NT2/D1 (cell line): ENCODE data around the gene PNMA8B.

Experiments used
- DNase-seq: peaks from one replicate; pipeline ENCODE4 v3.0.0-alpha.2; 2011; ENCODE audit warnings: low read depth, low spot score
- H3K27me3 ChIP-seq: 2 replicates; pipeline ENCODE4 v1.6.0; 2011; ENCODE audit warnings: mild to moderate bottlenecking; ENCODE audit not compliant: insufficient read length, insufficient read depth
- H3K36me3 ChIP-seq: 2 replicates; pipeline ENCODE4 v1.6.1; 2011; ENCODE audit warnings: mild to moderate bottlenecking, low read length, mixed read lengths; ENCODE audit not compliant: insufficient read depth, insufficient read length
- H3K4me1 ChIP-seq: 2 replicates; pipeline ENCODE4 v1.5.1; 2011; ENCODE audit not compliant: insufficient read depth, insufficient read length
- H3K4me3 ChIP-seq: 2 replicates; pipeline ENCODE4 v1.5.1; 2011; ENCODE audit warnings: low read depth; ENCODE audit not compliant: insufficient read length
- H3K9ac ChIP-seq: 2 replicates; pipeline ENCODE4 v1.6.0; 2011; ENCODE audit warnings: low read depth; ENCODE audit not compliant: insufficient read length
- H3K9me3 ChIP-seq: 2 replicates; pipeline ENCODE4 v1.5.1; 2011; ENCODE audit warnings: mild to moderate bottlenecking, low read length; ENCODE audit not compliant: insufficient read depth
- SUZ12 ChIP-seq: IDR thresholded peaks from 2 replicates; pipeline ENCODE4 v1.6.1; 2011; ENCODE audit not compliant: insufficient read length, insufficient read depth; ENCODE audit errors: extremely low read depth
- YY1 ChIP-seq: IDR thresholded peaks from 2 replicates; pipeline ENCODE4 v1.6.1; 2011; ENCODE audit not compliant: insufficient read length, insufficient read depth
- ZNF274 ChIP-seq: IDR thresholded peaks from 2 replicates; pipeline ENCODE4 v1.6.1; 2011; ENCODE audit warnings: mild to moderate bottlenecking, low read depth, low read length

PNMA8B gene

GRCh38 chr19:46460981-46461380 is 34.7 kb downstream of the PNMA8B start:
- Histone ChIP-seq H3K4me1 (no peaks in the 10 kb centered on the region), H3K36me3 (no peaks in the 10 kb centered on the region), H3K4me3 (no peak overlapping the region), H3K27me3 (no peaks in the 10 kb centered on the region), H3K9me3 (no peaks in the 10 kb centered on the region), H3K9ac (no peak overlapping the region)
- no peak for DNase-seq
- TF ChIP-seq YY1 (no peak), ZNF274 (no peak), SUZ12 (no peak)

- no peak overlapping the region for H3K9ac ChIP-seq
- TF ChIP-seq SUZ12 (no peak), YY1 (no peak), ZNF274 (no peak)
- no peaks in the 10 kb centered on the region for H3K36me3 ChIP-seq
- H3K27me3 ChIP-seq: no peaks in the 10 kb centered on the region
- no peak overlapping the region for H3K4me3 ChIP-seq
- H3K9me3 ChIP-seq: no peaks in the 10 kb centered on the region
- H3K4me1 ChIP-seq: no peaks in the 10 kb centered on the region
- DNase-seq: no peak
These were observed 35.6 kb downstream of the PNMA8B start for GRCh38 chr19:46460055-46460454.

GRCh38 chr19:46456930-46457329 is 38.7 kb downstream of the PNMA8B start:
- H3K9me3 ChIP-seq: no peaks in the 10 kb centered on the region
- no peaks in the 10 kb centered on the region for H3K4me1 ChIP-seq
- H3K27me3 ChIP-seq: no peaks in the 10 kb centered on the region
- TF ChIP-seq YY1 (no peak), ZNF274 (no peak), SUZ12 (no peak)
- no peak overlapping the region for H3K4me3 ChIP-seq
- H3K9ac ChIP-seq: no peak overlapping the region
- no peak for DNase-seq
- H3K36me3 ChIP-seq: no peaks in the 10 kb centered on the region

- H3K4me1 ChIP-seq: no peaks in the 10 kb centered on the region
- no peaks in the 10 kb centered on the region for H3K27me3 ChIP-seq
- no peak overlapping the region for H3K4me3 ChIP-seq
- TF ChIP-seq YY1 (no peak), ZNF274 (no peak), SUZ12 (no peak)
- no peak for DNase-seq
- no peak overlapping the region for H3K9ac ChIP-seq
- H3K36me3 ChIP-seq: no peaks in the 10 kb centered on the region
- 0 out of 2 replicates have a peak, but pooled peaks cover 8% of the 10 kb centered on the region for H3K9me3 ChIP-seq
These were observed 41.4 kb downstream of the PNMA8B start for GRCh38 chr19:46454244-46454643.

DNA sequence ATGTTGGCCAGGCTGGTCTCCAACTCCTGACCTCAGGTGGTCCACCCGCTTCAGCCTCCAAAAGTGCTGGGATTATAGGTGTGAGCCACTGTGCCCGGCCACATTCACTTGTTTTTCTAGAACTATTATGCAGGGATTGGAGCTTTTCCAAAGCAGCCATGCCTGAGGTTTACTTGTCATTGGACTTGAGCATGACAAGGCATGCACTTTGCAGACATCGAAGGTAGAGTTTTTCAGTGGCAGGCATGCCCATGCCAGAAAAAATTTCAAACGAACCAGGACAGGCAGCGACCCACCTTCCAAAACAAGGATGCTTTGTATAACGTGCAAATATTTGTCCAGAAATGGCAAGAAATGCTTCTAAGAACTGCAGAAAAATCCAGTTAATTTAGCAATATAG is 42.0 kb downstream of the PNMA8B start:
- DNase-seq: no peak
- 0 out of 2 replicates have a peak, but pooled peaks cover 8% of the 10 kb centered on the region for H3K9me3 ChIP-seq

DNA sequence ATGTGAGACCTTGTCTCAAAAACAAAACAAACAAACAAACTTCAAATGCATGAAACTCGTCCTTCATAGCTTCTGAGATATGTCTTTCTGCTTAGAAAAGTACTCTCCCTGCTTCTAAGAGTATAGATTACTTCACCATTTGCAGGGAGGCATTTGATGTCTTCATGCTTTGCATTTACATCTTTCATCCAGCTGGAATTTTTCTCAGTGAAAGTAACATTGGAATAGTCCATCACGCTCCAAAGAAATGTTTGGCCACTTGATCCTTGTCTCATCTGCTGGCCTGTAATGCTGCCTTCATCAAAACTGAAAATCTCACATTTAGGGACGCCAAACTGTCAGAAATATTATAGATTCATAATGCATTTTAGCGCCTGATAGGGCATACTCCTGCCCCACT is 43.5 kb downstream of the PNMA8B start:
- no peak overlapping the region for H3K9ac ChIP-seq
- 0 out of 2 replicates have a peak, but pooled peaks cover 8% of the 10 kb centered on the region for H3K9me3 ChIP-seq
- TF ChIP-seq YY1 (no peak), SUZ12 (no peak), ZNF274 (no peak)
- no peaks in the 10 kb centered on the region for H3K36me3 ChIP-seq
- no peak for DNase-seq
- no peak overlapping the region for H3K4me3 ChIP-seq
- H3K4me1 ChIP-seq: no peaks in the 10 kb centered on the region
- no peaks in the 10 kb centered on the region for H3K27me3 ChIP-seq

More for the DNA sequence above, 42.0 kb downstream of the PNMA8B start:
- H3K27me3 ChIP-seq: no peaks in the 10 kb centered on the region
- no peaks in the 10 kb centered on the region for H3K36me3 ChIP-seq
- H3K4me3 ChIP-seq: no peak overlapping the region
- H3K4me1 ChIP-seq: no peaks in the 10 kb centered on the region
- no peak overlapping the region for H3K9ac ChIP-seq
- TF ChIP-seq ZNF274 (no peak), YY1 (no peak), SUZ12 (no peak)

- Histone ChIP-seq H3K9me3 (0 out of 2 replicates have a peak, but pooled peaks cover 8% of the 10 kb centered on the region), H3K4me3 (no peak overlapping the region), H3K9ac (no peak overlapping the region), H3K27me3 (no peaks in the 10 kb centered on the region), H3K4me1 (no peaks in the 10 kb centered on the region), H3K36me3 (no peaks in the 10 kb centered on the region)
- no peak for DNase-seq
- no peak for TF ChIP-seq YY1
These were observed 44.3 kb downstream of the PNMA8B start for GRCh38 chr19:46451352-46451751.

DNA sequence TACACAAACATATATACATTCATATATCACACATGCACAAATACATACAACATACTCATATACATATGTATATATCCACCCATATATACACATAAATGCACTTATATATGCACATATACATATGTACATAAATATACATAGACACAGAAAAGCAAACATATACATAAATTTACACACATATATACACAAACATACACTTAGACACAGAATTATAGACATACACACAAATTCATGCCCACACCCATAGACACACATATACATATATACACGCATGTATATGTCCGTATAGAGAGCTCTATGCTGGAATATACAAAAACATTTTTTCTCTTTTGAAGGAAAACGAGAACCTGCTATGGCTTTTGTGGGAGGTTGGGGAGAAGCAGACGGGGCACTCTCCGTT is 44.9 kb downstream of the PNMA8B start:
- Histone ChIP-seq H3K9ac (no peak overlapping the region), H3K27me3 (no peaks in the 10 kb centered on the region), H3K4me1 (no peaks in the 10 kb centered on the region), H3K36me3 (no peaks in the 10 kb centered on the region), H3K4me3 (no peak overlapping the region), H3K9me3 (0 out of 2 replicates have a peak, but pooled peaks cover 8% of the 10 kb centered on the region)
- no peak for TF ChIP-seq ZNF274
- TF ChIP-seq YY1: no peak
- TF ChIP-seq SUZ12: no peak
- DNase-seq: no peak
